Measurements from ENCODE around the gene ZSCAN31.

- TF ChIP-seq CTCF (IDR thresholded peaks at IDR 0.05) (no peak), POLR2A (IDR thresholded peaks at IDR 0.05) (no peak)
Observed at GRCh38 chr6:28336284-28337120, 554 bp upstream of the ZSCAN31 start.
